GM18861 (cell line): ENCODE data around the gene SAMD11.

Source experiments
- ATAC-seq: cut with Tn5 transposase; IDR thresholded peaks from one replicate; pipeline ENCODE4 v1.9.1; 2021; ENCODE audit not compliant: unreplicated experiment

The SAMD11 gene

GRCh38 chr1:905071-905749 lies 18.5 kb upstream of the SAMD11 start:
- ATAC-seq = no peak

- ATAC-seq = no peak
Measured at GRCh38 chr1:905811-906599, 17.7 kb upstream of the SAMD11 start.

GRCh38 chr1:906600-907420 lies 16.9 kb upstream of the SAMD11 start:
- ATAC-seq = no peak

- no peak for ATAC-seq
Measured at GRCh38 chr1:907611-908451, 15.9 kb upstream of the SAMD11 start.

- ATAC-seq = no peak
Measured at GRCh38 chr1:908661-909060, 15.1 kb upstream of the SAMD11 start.

GRCh38 chr1:909861-910310 lies 13.8 kb upstream of the SAMD11 start:
- no peak for ATAC-seq

GRCh38 chr1:910311-910880 lies 13.3 kb upstream of the SAMD11 start:
- no peak for ATAC-seq

- ATAC-seq = no peak
Measured at GRCh38 chr1:910881-911721, 12.6 kb upstream of the SAMD11 start.

GRCh38 chr1:911875-912739 lies 11.6 kb upstream of the SAMD11 start:
- no peak for ATAC-seq

- ATAC-seq = no peak
Measured at GRCh38 chr1:912740-913301, 10.9 kb upstream of the SAMD11 start.

GRCh38 chr1:913491-914130 lies 10.1 kb upstream of the SAMD11 start:
- no peak for ATAC-seq

- no peak for ATAC-seq
Measured at GRCh38 chr1:914131-914890, 9.4 kb upstream of the SAMD11 start.

GRCh38 chr1:914891-915280 lies 8.8 kb upstream of the SAMD11 start:
- ATAC-seq = no peak

GRCh38 chr1:915295-916172 lies 8.2 kb upstream of the SAMD11 start:
- no peak for ATAC-seq

- no peak for ATAC-seq
Measured at GRCh38 chr1:916173-917075, 7.3 kb upstream of the SAMD11 start.
